ENCODE data around the gene LILRB5. TPM values are rescaled to one million over a fixed set of nuclear protein-coding genes. Genes with fewer than 3 reads are reported as not detected.
"Not testable (repeated sequence)": the region's sequence is repeated elsewhere in the genome, so short reads cannot be mapped to it uniquely, and the experiment has no call there.

Gene LILRB5
- total and polyA plus RNA-seq, 9 of the 15 experiments (the other 6 are each of a cell fraction or from before 2014, with no cell fraction given), result not detected

DNA sequence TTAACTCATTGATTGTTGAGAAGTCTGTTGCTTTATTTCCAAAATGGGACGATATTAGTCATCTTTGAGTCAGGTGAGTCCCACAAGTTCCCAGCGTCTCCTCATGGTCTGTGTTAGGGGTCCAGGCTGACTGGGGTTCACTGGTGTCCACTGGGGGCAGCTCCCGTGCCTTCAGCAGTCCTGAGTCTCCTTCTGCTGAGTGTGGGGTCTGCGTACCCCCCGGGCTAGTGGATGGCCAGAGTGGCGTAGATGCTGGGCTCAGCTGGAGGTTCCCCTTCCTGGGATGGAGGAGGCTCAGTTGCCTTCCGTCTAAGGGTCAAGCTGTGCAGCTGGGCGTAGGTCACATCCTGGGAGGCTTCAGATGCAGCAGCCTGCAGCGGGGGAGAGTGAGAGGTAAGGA lies 40.2 kb downstream of the LILRB5 start:
- in situ Hi-C loops (cut with MboI) (no loop called here), intact Hi-C loops (cut with micrococcal nuclease) (no loop called here)
- Histone ChIP-seq H2AFZ (ENCODE audit: low read depth, low read length) (no peak overlapping the region), H3K9me3 (replicated peaks; ENCODE audit: control insufficient read depth, insufficient read depth, low read depth, low read length) (no peaks in the 10 kb centered on the region), H3K4me3 (no peak overlapping the region), H3K9me1 (ENCODE audit: control insufficient read depth, insufficient read depth, low read length) (no peaks in the 10 kb centered on the region), H3K79me2 (ENCODE audit: control insufficient read depth, insufficient read depth, low read length) (peaks cover 3% of the 10 kb centered on the region; the same call in 2 of the 3 replicates), H3K4me1 (replicated peaks in 1 of 2; ENCODE audit: control insufficient read depth in 2 of 2, insufficient read depth in 2 of 2, low read length in 2 of 2) (peaks cover 0 to 27% of the 10 kb centered on the region in 2 experiments; a peak in 4 of 5 replicates), H3K4me2 (ENCODE audit: insufficient read depth, low read length) (no peak overlapping the region), H3K36me3 (ENCODE audit: control insufficient read depth, insufficient read depth, low read length) (peaks cover 10% of the 10 kb centered on the region; the same call in 2 of the 3 replicates), H3K9ac (ENCODE audit: insufficient read depth in 1 of 2, low read depth in 2 of 2, low read length in 2 of 2) (peak overlapping the region in 1 of 2 experiments; percentile 45; a peak in 1 of 4 replicates), H3K27me3 (ENCODE audit: control insufficient read depth in 2 of 2, insufficient read depth in 2 of 2, low read length in 2 of 2) (no peaks in the 10 kb centered on the region), H3K27ac (ENCODE audit: extremely low read depth, low read depth, low read length) (no peak overlapping the region), H4K20me1 (replicated peaks; ENCODE audit: control insufficient read depth, insufficient read depth, low read length) (no peaks in the 10 kb centered on the region)
- WGBS (ENCODE audit: insufficient coverage, low coverage, missing lambda C conversion rate), result 73% methylated on average over 7 of the region's 9 CpGs
- POLR2A ChIA-PET, result interaction anchor here (1.4 kb wide), 1 partner anchor 12 kb away, joined by 6 read pairs; no protein-coding TSS in a partner anchor
- TF ChIP-seq MLX (CRISPR knock-in tag; conservative IDR thresholded peaks at IDR 0.05) (no peak), FOXA1 (IDR thresholded peaks at IDR 0.05; ENCODE audit: borderline replicate concordance) (no peak), BCL6 (CRISPR knock-in tag; IDR thresholded peaks at IDR 0.05) (no peak), ZFX (CRISPR knock-in tag; IDR thresholded peaks at IDR 0.05) (no peak), CREB1 (IDR thresholded peaks at IDR 0.05) (no peak), CREB1 (CRISPR knock-in tag; IDR thresholded peaks at IDR 0.05) (no peak), LARP7 (IDR thresholded peaks at IDR 0.05) (no peak), ZNF785 (CRISPR knock-in tag; IDR thresholded peaks at IDR 0.05) (no peak), RAD51 (IDR thresholded peaks at IDR 0.05; ENCODE audit: borderline replicate concordance, low read depth) (no peak), ZFP1 (CRISPR knock-in tag; IDR thresholded peaks at IDR 0.05) (no peak), HMBOX1 (IDR thresholded peaks at IDR 0.05) (no peak), TSC22D4 (tag; IDR thresholded peaks at IDR 0.05) (no peak), ZNF12 (CRISPR knock-in tag; IDR thresholded peaks at IDR 0.05) (no peak), DPF2 (IDR thresholded peaks at IDR 0.05) (no peak), CREBBP (IDR thresholded peaks at IDR 0.05; ENCODE audit: low read depth, low read length) (no peak), NELFE (IDR thresholded peaks at IDR 0.05; ENCODE audit: insufficient read depth, insufficient read length) (no peak)
- TF ChIP-seq, protein P1, sequence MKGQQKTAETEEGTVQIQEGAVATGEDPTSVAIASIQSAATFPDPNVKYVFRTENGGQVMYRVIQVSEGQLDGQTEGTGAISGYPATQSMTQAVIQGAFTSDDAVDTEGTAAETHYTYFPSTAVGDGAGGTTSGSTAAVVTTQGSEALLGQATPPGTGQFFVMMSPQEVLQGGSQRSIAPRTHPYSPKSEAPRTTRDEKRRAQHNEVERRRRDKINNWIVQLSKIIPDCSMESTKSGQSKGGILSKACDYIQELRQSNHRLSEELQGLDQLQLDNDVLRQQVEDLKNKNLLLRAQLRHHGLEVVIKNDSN (CRISPR knock-in tag; IDR thresholded peaks at IDR 0.05), result no peak
- CTCF ChIA-PET (ENCODE audit: low intra/inter-chr PET ratio), result no interaction called here
- ATAC-seq (no peak), DNase-seq (ENCODE audit: extremely low read depth in 1 of 4, low spot score in 3 of 4) (no peak), FAIRE-seq (no peak)
- BruUV-seq (replicated peaks), result no TSS peak

- BruUV-seq (replicated peaks); FAIRE-seq: not testable (repeated sequence)
Observed at GRCh38 chr19:54214734-54215133, 42.3 kb downstream of the LILRB5 start.

More at GRCh38 chr19:54214734-54215133, 42.3 kb downstream of the LILRB5 start:
- Histone ChIP-seq H4K20me1 (replicated peaks; ENCODE audit: control insufficient read depth, insufficient read depth, low read length) (peaks cover 12% of the 10 kb centered on the region), H3K4me1 (replicated peaks in 1 of 2; ENCODE audit: control insufficient read depth in 2 of 2, insufficient read depth in 2 of 2, low read length in 2 of 2) (peaks cover 17 to 43% of the 10 kb centered on the region in 2 experiments), H3K79me2 (ENCODE audit: control insufficient read depth, insufficient read depth, low read length) (peaks cover 11% of the 10 kb centered on the region; the same call in 2 of the 3 replicates), H3K36me3 (ENCODE audit: control insufficient read depth, insufficient read depth, low read length) (peaks cover 17% of the 10 kb centered on the region; the same call in 2 of the 3 replicates)
- H3K4me3 ChIP-seq; H3K4me2 ChIP-seq (ENCODE audit: insufficient read depth, low read length); H3K9me1 ChIP-seq (ENCODE audit: control insufficient read depth, insufficient read depth, low read length); H3K9me3 ChIP-seq (replicated peaks; ENCODE audit: control insufficient read depth, insufficient read depth, low read depth, low read length); H3K9ac ChIP-seq (ENCODE audit: insufficient read depth in 1 of 2, low read depth in 2 of 2, low read length in 2 of 2); H3K27me3 ChIP-seq (ENCODE audit: control insufficient read depth in 2 of 2, insufficient read depth in 2 of 2, low read length in 2 of 2); intact Hi-C loops (cut with micrococcal nuclease); in situ Hi-C loops (cut with MboI); ATAC-seq; H3K27ac ChIP-seq (ENCODE audit: extremely low read depth, low read depth, low read length); DNase-seq (ENCODE audit: extremely low read depth in 1 of 4, low spot score in 3 of 4); POLR2A ChIA-PET; H2AFZ ChIP-seq (ENCODE audit: low read depth, low read length); CTCF ChIA-PET (ENCODE audit: low intra/inter-chr PET ratio): not testable (repeated sequence)
- WGBS (ENCODE audit: insufficient coverage, low coverage, missing lambda C conversion rate), result 97% methylated on average over 3 of the region's 19 CpGs
